Embryonic facial prominence (tissue), 1 donor: Measurements from ENCODE around the gene SOD2.
A peak's percentile ranks its signal among the peaks of the same experiment; 100 is the strongest.
"Not testable (repeated sequence)": the region's sequence is repeated elsewhere in the genome, so short reads cannot be mapped to it uniquely, and the experiment has no call there.

Experiments used
- DNase-seq: peaks from one replicate; pipeline ENCODE4 v3.0.0-alpha.2; 2016; ENCODE audit errors: extremely low spot score

SOD2 gene

DNA sequence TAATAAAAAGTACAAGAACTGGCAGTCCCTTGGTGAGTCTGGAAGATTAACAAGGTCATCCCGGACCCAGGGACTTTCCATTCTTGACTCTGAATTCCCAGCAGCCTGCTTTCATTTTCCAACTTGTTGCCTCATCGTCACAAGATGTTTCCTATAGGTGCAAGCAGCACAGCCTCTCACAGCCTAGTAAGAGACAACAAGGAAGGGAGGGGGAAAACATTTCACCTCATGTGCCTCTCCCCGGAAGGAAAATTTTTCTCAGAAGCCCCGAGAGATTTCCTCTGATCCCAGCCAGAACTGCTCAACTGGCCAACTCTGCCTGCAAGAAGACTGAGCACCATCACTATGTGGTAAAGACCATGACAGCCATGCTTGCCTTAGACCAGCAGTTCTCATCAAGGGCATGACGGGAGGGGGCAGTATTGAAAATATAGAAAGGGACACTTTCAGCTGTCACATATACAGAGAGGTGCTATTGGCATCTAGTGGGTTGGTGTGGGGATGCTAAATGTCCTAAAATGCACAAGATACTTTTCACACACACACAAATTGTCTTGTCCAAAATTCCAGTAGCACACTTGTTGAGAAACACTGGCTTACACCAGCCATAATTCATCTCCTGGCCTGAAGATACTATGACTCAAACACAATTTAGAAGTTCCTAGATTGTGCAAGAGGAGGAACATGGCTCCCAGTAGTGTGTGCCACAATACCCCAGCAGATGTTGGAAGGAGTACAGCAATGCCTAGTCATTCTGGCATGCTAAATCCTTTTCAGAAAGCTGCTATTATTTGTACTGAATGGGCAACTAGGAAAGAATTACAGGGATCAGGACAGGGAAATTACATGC, 23.4 kb upstream of the SOD2 start:
- no peak for DNase-seq

- DNase-seq: no peak
These were observed 22.6 kb upstream of the SOD2 start for GRCh38 chr6:159715605-159716004.

DNA sequence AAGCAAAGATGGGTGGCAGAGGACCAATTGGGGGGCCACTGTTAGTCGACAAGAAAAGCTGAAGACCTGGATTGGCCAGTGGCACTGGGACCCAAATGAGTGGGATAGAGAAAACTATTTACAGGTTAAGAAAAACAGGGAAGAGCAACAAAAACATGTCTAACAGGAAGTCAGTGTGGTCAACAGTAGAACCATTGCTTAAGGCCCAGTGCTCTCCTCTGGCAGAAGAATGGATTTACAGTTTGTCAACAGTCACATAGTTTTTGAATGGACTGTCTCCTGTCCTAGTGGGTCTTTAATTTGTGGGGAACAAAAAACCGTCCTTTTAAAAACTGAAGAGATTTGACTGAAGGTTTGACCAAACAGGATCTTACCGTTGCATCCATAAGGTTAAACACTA, 22.1 kb upstream of the SOD2 start:
- no peak for DNase-seq

DNA sequence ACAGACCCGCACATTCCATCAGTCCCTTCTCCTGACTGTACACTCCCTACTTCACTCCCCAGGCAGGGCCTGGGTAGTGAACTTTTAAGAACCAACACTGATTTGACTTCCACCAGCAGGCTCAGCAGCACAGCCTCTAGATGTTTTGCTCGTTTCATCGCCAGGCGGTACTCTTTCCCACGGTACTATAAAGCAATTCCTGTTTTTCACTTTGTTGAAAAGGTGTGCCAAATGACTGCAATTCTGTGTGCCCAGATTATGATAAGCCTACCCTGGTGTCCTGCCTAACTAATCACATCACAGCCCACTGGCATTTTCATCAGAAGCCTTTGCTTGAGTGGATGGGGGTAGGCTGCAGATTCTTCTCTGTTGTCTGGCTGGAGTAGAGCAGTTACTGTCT, 21.4 kb upstream of the SOD2 start:
- DNase-seq: no peak

DNA sequence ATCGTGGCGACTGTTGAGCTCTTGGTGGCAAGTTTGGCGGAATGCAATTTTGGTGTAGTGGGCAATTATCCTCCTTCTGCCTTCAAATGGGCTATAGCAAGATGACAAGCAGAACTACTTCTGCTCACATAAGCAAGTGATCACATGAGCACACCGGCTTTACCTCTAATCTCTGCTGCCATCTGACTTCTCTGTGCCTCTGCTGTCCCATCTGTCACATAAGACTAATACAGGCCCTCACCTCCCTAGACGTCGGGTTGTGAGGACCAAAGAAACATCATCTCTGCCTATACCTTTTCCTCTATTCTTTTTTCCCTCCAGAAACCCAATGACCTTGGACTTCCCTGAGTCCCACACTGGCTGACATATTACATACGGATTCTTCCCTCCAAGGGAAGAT, 20.9 kb upstream of the SOD2 start:
- no peak for DNase-seq

DNA sequence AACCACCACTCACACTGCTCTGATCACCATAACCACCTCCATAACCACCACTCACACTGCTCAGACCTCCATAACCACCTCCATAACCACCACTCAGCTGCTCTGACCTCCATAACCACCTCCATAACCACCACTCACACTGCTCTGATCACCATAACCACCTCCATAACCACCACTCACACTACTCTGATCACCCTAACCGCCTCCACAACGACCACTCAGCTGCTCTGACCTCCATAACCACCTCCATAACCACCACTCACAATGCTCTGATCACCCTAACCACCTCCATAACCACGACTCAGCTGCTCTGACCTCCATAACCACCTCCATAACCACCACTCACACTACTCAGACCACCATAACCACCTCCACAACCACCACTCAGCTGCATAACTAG, 19.3 kb upstream of the SOD2 start:
- not testable (repeated sequence) for DNase-seq

GRCh38 chr6:159710603-159711002, 17.6 kb upstream of the SOD2 start:
- not testable (repeated sequence) for DNase-seq

DNA sequence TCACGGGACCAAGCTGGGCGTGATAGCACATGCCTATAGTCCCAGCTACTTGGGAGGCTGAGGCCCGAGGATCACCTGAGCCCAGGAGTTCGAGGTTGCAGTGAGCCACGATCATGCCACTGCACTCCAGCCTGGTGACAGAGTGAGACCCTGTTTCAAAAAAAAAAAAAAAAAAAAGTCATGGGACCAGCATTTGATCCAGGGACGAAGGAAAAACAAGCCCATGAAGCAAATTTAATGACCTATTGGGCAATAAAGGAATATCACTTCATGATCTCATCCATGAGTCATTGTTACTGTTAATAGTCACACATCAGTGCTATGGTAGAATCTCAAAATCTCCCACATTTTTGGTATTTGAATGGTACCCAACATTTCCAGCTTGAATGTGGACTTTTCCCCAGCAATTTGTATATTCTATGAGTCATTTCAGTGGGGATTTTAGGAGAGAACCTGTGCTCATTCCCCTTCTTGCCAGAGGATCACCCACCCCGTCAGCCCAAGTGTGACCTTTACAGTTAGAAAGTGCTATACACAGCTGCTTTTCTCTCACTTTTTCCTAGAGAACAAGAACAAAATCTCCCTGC, 8.5 kb upstream of the SOD2 start:
- DNase-seq: no peak

- no peak for DNase-seq
These were observed 7.9 kb upstream of the SOD2 start for GRCh38 chr6:159700970-159701369.

- no peak for DNase-seq
These were observed 2.9 kb upstream of the SOD2 start for GRCh38 chr6:159695984-159696383.

DNA sequence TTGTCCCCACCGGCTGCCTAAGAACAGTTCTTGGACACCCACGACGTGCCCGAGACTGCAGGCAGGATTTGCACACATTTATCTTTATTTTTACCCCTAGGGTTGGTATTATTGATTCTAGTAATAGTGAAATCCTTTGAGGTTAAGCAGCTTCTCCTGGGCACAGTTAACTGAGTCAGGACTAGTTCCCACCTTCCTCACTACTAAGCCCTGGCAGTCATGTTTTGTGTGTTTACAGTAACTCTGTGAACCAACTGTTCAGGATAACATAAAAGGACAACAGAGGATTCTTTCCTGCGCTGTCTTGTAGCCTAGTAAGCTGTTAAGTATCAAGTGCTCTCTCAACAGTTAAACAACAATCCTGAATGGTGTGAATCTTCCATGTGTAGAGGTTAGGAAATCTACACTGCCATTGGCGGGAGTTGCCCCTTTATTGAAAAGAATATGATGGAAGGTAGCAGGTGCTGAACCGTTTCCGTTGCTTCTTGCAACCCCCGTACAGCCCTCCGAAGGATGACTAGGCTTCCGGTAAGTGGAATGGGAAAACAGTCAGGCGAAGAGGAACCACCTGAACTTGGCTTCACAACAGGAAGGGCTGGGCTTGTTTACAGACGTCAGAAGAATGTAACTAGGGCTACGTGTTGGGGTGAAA, 979 bp upstream of the SOD2 start:
- no peak for DNase-seq

DNA sequence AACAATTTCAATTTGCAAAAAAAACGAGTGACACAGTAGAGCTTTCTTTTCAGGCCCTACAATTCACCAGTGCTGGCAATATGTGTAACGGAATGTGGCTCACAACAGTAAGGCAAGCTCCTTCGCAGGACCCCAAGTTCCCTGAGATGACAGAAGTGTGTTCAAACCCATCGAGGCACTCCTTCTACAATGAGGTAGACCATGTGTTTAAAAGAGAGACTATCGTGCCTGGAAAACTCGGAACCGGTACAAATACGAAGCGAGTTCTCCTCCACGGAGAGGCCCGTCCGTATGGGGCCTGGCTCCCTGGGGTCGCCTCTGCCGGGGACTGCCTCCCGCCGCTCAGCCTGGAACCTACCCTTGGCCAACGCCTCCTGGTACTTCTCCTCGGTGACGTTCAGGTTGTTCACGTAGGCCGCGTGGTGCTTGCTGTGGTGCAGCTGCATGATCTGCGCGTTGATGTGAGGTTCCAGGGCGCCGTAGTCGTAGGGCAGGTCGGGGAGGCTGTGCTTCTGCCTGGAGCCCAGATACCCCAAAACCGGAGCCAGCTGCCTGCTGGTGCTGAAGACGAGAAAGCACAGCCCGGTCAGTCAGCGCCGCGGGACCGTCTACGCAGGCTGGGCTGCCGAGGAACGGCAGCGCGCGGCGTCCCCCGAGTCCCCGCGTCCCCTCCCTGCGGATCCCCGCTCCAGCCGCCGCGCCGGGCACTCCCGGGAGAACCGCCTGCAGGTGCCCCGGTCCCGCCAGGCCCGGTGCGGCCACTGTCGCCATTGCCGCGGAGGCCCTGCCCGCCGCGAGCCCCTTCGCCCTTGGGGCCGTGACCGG, 526 bp downstream of the SOD2 start:
- no peak for DNase-seq

DNA sequence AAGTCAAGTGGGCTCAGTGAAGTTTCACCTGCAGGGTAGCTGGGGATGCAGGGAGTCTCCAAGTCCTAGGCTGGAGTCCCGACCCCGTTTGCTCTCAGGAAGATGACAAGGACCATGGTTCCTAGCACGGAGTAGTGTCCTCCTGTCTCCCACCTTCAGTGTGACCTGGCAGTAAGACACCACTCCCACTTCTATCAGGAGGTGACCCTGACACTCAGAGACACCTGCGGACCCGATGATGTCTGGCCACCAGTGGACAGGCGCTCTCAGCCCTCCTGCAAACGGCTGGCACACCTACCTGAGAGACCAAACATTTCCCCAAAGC, 1.1 kb downstream of the SOD2 start:
- DNase-seq: no peak

DNA sequence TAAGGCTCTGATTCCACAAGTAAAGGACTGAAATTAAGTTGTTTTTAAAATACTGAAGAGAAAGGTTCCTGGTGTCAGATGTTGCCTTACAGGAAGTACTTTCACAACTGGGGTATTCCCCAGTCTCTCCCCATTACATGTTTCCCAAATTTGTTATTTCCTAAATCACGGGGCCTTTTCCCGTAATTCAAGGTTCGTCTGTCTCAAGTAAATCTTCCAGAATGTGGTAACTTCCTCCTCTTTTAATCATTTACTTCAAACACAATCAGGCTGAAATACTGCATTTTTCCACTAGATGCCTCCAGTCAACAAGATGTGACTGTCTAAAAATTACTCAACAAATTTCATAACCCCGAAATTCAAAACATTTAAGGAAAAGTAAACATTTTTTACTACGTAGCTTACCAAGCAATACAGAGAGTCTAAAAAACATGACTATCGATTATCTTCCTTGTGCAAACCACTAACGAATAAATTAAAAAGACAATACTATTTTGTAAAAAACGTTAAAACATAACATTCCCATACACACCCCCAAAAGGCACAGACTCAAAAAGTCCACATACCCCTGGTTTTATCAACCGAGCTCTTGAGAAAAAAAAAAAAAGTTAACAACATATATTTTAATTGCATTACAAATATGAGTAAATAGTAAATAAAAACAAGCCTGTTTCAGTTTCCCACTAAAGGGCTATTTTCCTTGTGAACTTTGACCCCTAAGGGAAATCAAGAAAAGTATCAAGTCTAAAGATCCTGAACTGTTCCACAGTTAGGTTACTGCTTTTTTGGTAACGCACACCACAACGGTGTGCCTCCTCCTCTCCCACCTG, 1.7 kb downstream of the SOD2 start:
- DNase-seq: peak; percentile 73

DNA sequence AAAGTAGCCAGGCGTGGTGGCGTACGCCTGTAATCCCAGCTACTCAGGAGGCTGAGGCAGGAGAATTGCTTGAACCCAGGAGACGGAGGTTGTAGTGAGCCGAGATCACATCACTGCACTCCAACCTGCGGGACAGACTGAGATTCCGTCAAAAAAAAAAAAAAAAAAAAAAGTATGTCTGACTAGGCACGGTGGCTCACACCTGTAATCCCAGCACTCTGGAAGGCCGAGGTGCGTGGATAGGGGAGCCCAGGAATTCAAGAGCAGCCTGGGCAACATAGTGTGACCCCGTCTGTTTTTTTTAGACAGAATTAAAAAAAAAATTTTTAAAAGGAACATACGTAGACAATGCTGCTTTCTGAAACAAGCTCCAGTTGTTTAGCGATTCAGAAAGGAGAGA, 2.9 kb downstream of the SOD2 start:
- DNase-seq: not testable (repeated sequence)

GRCh38 chr6:159689001-159689400, 4.0 kb downstream of the SOD2 start:
- DNase-seq: no peak

GRCh38 chr6:159688266-159688905, 4.7 kb downstream of the SOD2 start:
- no peak for DNase-seq

DNA sequence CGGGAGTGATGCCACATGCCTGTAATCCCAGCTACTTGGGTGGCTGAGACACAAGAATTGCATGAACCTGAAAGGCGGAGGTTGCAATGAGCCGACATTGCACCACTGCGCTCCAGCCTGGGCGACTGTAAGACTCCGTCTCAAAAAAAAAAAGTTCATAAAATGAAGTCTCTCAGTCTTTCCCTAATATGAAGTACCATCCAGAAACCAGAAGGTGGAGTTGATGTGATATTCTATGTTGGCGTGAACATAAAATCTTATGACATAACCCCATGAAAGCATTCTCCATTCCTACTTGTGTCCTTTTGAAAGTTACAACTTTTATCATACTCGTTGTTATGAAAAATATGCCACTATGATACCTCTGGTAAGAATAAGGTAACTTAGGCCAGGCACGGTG, 5.7 kb downstream of the SOD2 start:
- no peak for DNase-seq

GRCh38 chr6:159686703-159687102, 6.3 kb downstream of the SOD2 start:
- DNase-seq: no peak

GRCh38 chr6:159686040-159686439, 7.0 kb downstream of the SOD2 start:
- no peak for DNase-seq

GRCh38 chr6:159684013-159684304, 9.1 kb downstream of the SOD2 start:
- DNase-seq: no peak
